GM12878 (cell line): ENCODE results near the gene EFNA3. TPM values are rescaled to one million over a fixed set of nuclear protein-coding genes. Genes with fewer than 3 reads are reported as not detected.

Experiments
- ATAC-seq: fragments of 200-7000 bp; cut with Tn5 transposase; 3 replicates; pipeline ENCODE4 v1.9.1; 2020; ENCODE audit warnings: mild to moderate bottlenecking, moderate library complexity
- BruUV-seq: library from RNA; stranded (reverse); fragments of 400-500 nt; replicated peaks from 2 replicates; lab custom pipeline; 2021; lab: Mats Ljungman, UMichigan
- CTCF ChIA-PET: fragments of 300-600 bp; sonication (Branson Sonifier 250); formaldehyde crosslinking; extraction: SDS; loops from one replicate; lab custom pipeline; 2021; ENCODE audit warnings: inconsistent platforms; lab: Yijun Ruan, JAX
- POLR2A ChIA-PET: fragments of 350-600 bp; formaldehyde crosslinking; extraction: SDS; loops from one replicate; lab custom pipeline; 2021; ENCODE audit warnings: inconsistent platforms; lab: Charles Lee
- RAD21 ChIA-PET: fragments of 300-600 bp; sonication (Branson Sonifier 250); formaldehyde crosslinking; loops from one replicate; lab custom pipeline; 2023; ENCODE audit warnings: antibody characterized with exemption; ENCODE audit not compliant: unreplicated experiment; lab: Charles Lee
- SMC1A ChIA-PET: fragments of 300-600 bp; sonication (Branson Sonifier 250); formaldehyde crosslinking; loops from one replicate; lab custom pipeline; 2023; ENCODE audit not compliant: unreplicated experiment, uncharacterized antibody; lab: Charles Lee
- DNase-seq: peaks from one replicate; pipeline ENCODE4 v3.0.0-alpha.2; 2011; ENCODE audit warnings: low read depth, low spot score
- FAIRE-seq: peaks from 3 replicates; lab custom pipeline; 2011; peaks lifted over from hg19 to GRCh38; lab: Jason Lieb, UNC
- H2AFZ ChIP-seq: 2 replicates; pipeline ENCODE4 v1.6.0; 2011; ENCODE audit warnings: low read depth, low read length, control low read depth; ENCODE audit not compliant: control insufficient read depth
- H3K27ac ChIP-seq: 2 replicates; pipeline ENCODE4 v1.5.1; 2011; ENCODE audit warnings: control low read depth; ENCODE audit not compliant: control insufficient read depth, insufficient read depth
- H3K27me3 ChIP-seq, 2 experiments: replicated peaks in 1 of 2; 2 replicates each; pipeline versions ENCODE4 v1.6.0 to v1.6.1; 2011; ENCODE audit warnings: low read length in 1 of 2; ENCODE audit not compliant: control insufficient read depth in 2 of 2, insufficient read depth in 2 of 2
- H3K36me3 ChIP-seq, 2 experiments: 2 replicates each; pipeline ENCODE4 v1.5.1; 2011; ENCODE audit warnings: low read length in 1 of 2; ENCODE audit not compliant: control insufficient read depth in 2 of 2, insufficient read depth in 2 of 2
- H3K4me1 ChIP-seq: 2 replicates; pipeline ENCODE4 v1.6.1; 2011; ENCODE audit warnings: mild to moderate bottlenecking, low read length, moderate library complexity, mixed read lengths; ENCODE audit not compliant: control insufficient read depth, insufficient read depth
- H3K4me2 ChIP-seq: 2 replicates; pipeline ENCODE4 v1.6.0; 2011; ENCODE audit warnings: control low read depth; ENCODE audit not compliant: control insufficient read depth, insufficient read depth
- H3K4me3 ChIP-seq: fragments of 200-600 bp; sonication (generic); 2 replicates; pipeline ENCODE4 v1.5.1; 2016
- H3K79me2 ChIP-seq: 2 replicates; pipeline ENCODE4 v1.6.0; 2011; ENCODE audit warnings: low read length; ENCODE audit not compliant: control insufficient read depth, insufficient read depth
- H3K9ac ChIP-seq: 2 replicates; pipeline ENCODE4 v1.8.0; 2011; ENCODE audit warnings: low read length, control low read depth, mixed read lengths; ENCODE audit not compliant: control insufficient read depth, insufficient read depth
- H3K9me3 ChIP-seq: replicated peaks from 3 replicates; pipeline ENCODE4 v1.5.1; 2011; ENCODE audit warnings: mild to moderate bottlenecking, low read length; ENCODE audit not compliant: control insufficient read depth, insufficient read depth
- H4K20me1 ChIP-seq: 2 replicates; pipeline ENCODE4 v1.6.0; 2011; ENCODE audit not compliant: control insufficient read depth, insufficient read depth
- ATF7 ChIP-seq: fragments of 450-650 bp; IDR thresholded peaks from 2 replicates; pipeline ENCODE4 v1.6.1; 2016; ENCODE audit warnings: low read depth, mild to moderate bottlenecking
- HCFC1 ChIP-seq: fragments of 150-350 bp; IDR thresholded peaks from 2 replicates; pipeline ENCODE4 v1.6.1; 2014; ENCODE audit warnings: low read length
- JUND ChIP-seq: IDR thresholded peaks from 2 replicates; pipeline ENCODE4 v1.6.1; 2012; ENCODE audit warnings: low read depth, mild to moderate bottlenecking, low read length, improper control_type of control experiment, moderate library complexity
- MYC ChIP-seq: IDR thresholded peaks from 2 replicates; pipeline ENCODE4 v1.6.1; 2011; ENCODE audit warnings: mild to moderate bottlenecking, low read length, moderate library complexity, inconsistent platforms; ENCODE audit not compliant: insufficient read depth, insufficient replicate concordance, insufficient read length, severe bottlenecking
- TAF1 ChIP-seq: IDR thresholded peaks from 2 replicates; pipeline ENCODE4 v1.6.1; 2011; ENCODE audit warnings: mild to moderate bottlenecking, low read depth, low read length, borderline replicate concordance
- ZBED1 ChIP-seq: IDR thresholded peaks from 2 replicates; pipeline ENCODE4 v1.6.1; 2016; ENCODE audit warnings: borderline replicate concordance
- WGBS: methylation state at CpG from one replicate; pipeline ENCODE4 v1.1.6; 2016; ENCODE audit warnings: low lambda C conversion rate; ENCODE audit not compliant: insufficient replicate concordance, insufficient coverage; ENCODE audit errors: missing lambda C conversion rate; 5-methylcytosine and 5-hydroxymethylcytosine counted together
- in situ Hi-C: fragments of 300-500 bp; cut with MboI; formaldehyde crosslinking; loops from 9 replicates; pipeline ENCODE4 v1.14.3; 2018; ENCODE audit warnings: mixed read lengths
- intact Hi-C: fragments of 100-400 bp; cut with micrococcal nuclease; formaldehyde crosslinking; loops from one replicate; pipeline ENCODE4 v1.14.2; 2022; ENCODE audit not compliant: unreplicated experiment
- polyA plus RNA-seq, 11 experiments: library from polyadenylated mRNA; depleted of rRNA in 4 of 11; unstranded in 6 of 11; stranded (reverse) in 5 of 11; fragments of >200 nt; fragmentation: Nextera tagmentation in 4 of 11; fragmentation: Illumina TruSeq in 1 of 11; extraction: Ambion mirVana in 4 of 11; extraction: Trizol in 1 of 11; gene quantifications; 1 replicate in 1 of 11; 2 replicates in 10 of 11; pipeline versions ENCODE4 v1.2.1 to v1.2.3, GENCODE V29; 2011 to 2016; ENCODE audit warnings: inconsistent platforms in 2 of 11, missing spikeins in 2 of 11, low read depth in 1 of 11
- total RNA-seq, 4 experiments: library from RNA; depleted of rRNA in 3 of 4; stranded (reverse); fragments of >200 nt in 3 of 4; fragmentation: Illumina TruSeq in 1 of 4; extraction: Trizol in 1 of 4; gene quantifications; 2 replicates each; pipeline versions ENCODE4 v1.2.1 to v1.2.3, GENCODE V29; 2013 to 2021
- TF ChIP-seq, protein P1 (sequence below): IDR thresholded peaks from 2 replicates; pipeline ENCODE4 v1.6.1; 2011; ENCODE audit warnings: mild to moderate bottlenecking, low read depth, low read length, moderate library complexity; ENCODE audit not compliant: insufficient replicate concordance
- TF ChIP-seq, protein P2 (sequence below): fragments of 150-350 bp; IDR thresholded peaks from 2 replicates; pipeline ENCODE4 v1.6.1; 2014; ENCODE audit warnings: mild to moderate bottlenecking, low read depth, low read length
- TF ChIP-seq, protein P3 (sequence below): fragments of 450-650 bp; conservative IDR thresholded peaks from 2 replicates; pipeline ENCODE4 v1.6.1; 2017; ENCODE audit warnings: mild to moderate bottlenecking, moderate library complexity

Gene EFNA3
- total and polyA plus RNA-seq, 10 of the 15 experiments (the other 5 are each of a cell fraction or from before 2014, with no cell fraction given): 0.08 to 5.4 (median 1.1) TPM

DNA sequence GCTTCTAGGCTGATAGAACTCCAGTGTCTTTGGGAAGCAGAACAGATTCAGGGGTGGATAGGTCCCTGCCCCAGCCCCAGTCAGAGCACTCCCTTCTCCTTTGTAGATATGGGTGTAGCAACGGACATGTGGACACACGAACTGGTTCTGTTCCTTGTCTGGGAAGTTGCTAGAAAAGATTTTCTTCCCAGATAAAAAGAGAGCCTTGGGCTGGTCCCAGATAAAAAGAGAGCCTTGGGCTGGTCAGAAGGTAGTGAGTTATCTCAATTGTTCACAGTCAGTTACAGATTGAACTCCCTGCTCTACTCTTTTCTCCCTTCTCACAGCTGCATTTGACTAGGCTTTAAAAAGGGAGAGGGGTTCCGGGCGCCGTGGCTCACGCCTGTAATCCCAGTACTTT lies 41.6 kb downstream of the EFNA3 start:
- DNase-seq (no peak), ATAC-seq (no peak), FAIRE-seq (no peak)
- no peak overlapping the region for H3K4me3 ChIP-seq
- H3K27ac ChIP-seq: no peak overlapping the region
- no peak overlapping the region for H3K4me2 ChIP-seq
- intact Hi-C loops: no loop called here
- no peaks in the 10 kb centered on the region for H3K79me2 ChIP-seq
- ChIA-PET RAD21 (no interaction called here), CTCF (interaction anchor here (1.0 to 2.1 kb wide), 3 partner anchors 8 to 53 kb away, joined by 3 to 5 read pairs (median 4); partner anchors contain the start of gene KRTCAP2), POLR2A (interaction anchor here (1.0 kb wide), 1 partner anchor 12 kb away, joined by 3 read pairs; no protein-coding TSS in a partner anchor), SMC1A (no interaction called here)
- H2AFZ ChIP-seq: no peak overlapping the region
- in situ Hi-C loops: no loop called here
- no peaks in the 10 kb centered on the region for H4K20me1 ChIP-seq
- BruUV-seq: no TSS peak
- no peaks in the 10 kb centered on the region for H3K9me3 ChIP-seq
- 0% methylated on average over 6 of the region's 6 CpGs for WGBS
- no peak overlapping the region for H3K9ac ChIP-seq
- H3K27me3 ChIP-seq: peaks cover 0 to 4% of the 10 kb centered on the region in 2 experiments; a peak in 1 of 4 replicates
- no peaks in the 10 kb centered on the region for H3K36me3 ChIP-seq
- H3K4me1 ChIP-seq: peaks cover 5% of the 10 kb centered on the region; the same call in 1 of the 2 replicates
- TF ChIP-seq ZBED1 (no peak), HCFC1 (no peak), MYC (no peak)
- TF ChIP-seq, protein P1, sequence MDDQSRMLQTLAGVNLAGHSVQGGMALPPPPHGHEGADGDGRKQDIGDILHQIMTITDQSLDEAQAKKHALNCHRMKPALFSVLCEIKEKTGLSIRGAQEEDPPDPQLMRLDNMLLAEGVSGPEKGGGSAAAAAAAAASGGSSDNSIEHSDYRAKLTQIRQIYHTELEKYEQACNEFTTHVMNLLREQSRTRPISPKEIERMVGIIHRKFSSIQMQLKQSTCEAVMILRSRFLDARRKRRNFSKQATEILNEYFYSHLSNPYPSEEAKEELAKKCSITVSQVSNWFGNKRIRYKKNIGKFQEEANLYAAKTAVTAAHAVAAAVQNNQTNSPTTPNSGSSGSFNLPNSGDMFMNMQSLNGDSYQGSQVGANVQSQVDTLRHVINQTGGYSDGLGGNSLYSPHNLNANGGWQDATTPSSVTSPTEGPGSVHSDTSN: no peak
- TF ChIP-seq, all 136 proteins: peak for 0

- Histone ChIP-seq H4K20me1 (no peaks in the 10 kb centered on the region), H3K9ac (no peak overlapping the region), H3K79me2 (no peaks in the 10 kb centered on the region), H3K9me3 (no peaks in the 10 kb centered on the region), H2AFZ (no peak overlapping the region), H3K36me3 (no peaks in the 10 kb centered on the region), H3K4me2 (no peak overlapping the region), H3K27me3 (peaks cover under 1 to 2% of the 10 kb centered on the region in 2 experiments; a peak in 2 of 4 replicates), H3K27ac (no peak overlapping the region), H3K4me3 (no peak overlapping the region), H3K4me1 (peaks cover 5% of the 10 kb centered on the region; the same call in 1 of the 2 replicates)
- ChIA-PET POLR2A (no interaction called here), CTCF (interaction anchor here (1.0 to 2.1 kb wide), 4 partner anchors 9 to 52 kb away, joined by 4 to 5 read pairs (median 4); partner anchors contain the start of gene KRTCAP2), RAD21 (no interaction called here), SMC1A (interaction anchor here (0.6 to 0.9 kb wide), 3 partner anchors 28 to 419 kb away, joined by 3 to 4 read pairs (median 3); no protein-coding TSS in a partner anchor)
- no peak for DNase-seq
- FAIRE-seq: no peak
- no TSS peak for BruUV-seq
- no peak for ATAC-seq
- 77% methylated on average over 2 of the region's 2 CpGs for WGBS
- intact Hi-C loops: no loop called here
- in situ Hi-C loops: no loop called here
- TF ChIP-seq, protein P2, sequence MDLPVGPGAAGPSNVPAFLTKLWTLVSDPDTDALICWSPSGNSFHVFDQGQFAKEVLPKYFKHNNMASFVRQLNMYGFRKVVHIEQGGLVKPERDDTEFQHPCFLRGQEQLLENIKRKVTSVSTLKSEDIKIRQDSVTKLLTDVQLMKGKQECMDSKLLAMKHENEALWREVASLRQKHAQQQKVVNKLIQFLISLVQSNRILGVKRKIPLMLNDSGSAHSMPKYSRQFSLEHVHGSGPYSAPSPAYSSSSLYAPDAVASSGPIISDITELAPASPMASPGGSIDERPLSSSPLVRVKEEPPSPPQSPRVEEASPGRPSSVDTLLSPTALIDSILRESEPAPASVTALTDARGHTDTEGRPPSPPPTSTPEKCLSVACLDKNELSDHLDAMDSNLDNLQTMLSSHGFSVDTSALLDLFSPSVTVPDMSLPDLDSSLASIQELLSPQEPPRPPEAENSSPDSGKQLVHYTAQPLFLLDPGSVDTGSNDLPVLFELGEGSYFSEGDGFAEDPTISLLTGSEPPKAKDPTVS: no peak
- TF ChIP-seq JUND: no peak
- TF ChIP-seq MYC: no peak
- no peak for TF ChIP-seq ATF7
- TF ChIP-seq, protein P3, sequence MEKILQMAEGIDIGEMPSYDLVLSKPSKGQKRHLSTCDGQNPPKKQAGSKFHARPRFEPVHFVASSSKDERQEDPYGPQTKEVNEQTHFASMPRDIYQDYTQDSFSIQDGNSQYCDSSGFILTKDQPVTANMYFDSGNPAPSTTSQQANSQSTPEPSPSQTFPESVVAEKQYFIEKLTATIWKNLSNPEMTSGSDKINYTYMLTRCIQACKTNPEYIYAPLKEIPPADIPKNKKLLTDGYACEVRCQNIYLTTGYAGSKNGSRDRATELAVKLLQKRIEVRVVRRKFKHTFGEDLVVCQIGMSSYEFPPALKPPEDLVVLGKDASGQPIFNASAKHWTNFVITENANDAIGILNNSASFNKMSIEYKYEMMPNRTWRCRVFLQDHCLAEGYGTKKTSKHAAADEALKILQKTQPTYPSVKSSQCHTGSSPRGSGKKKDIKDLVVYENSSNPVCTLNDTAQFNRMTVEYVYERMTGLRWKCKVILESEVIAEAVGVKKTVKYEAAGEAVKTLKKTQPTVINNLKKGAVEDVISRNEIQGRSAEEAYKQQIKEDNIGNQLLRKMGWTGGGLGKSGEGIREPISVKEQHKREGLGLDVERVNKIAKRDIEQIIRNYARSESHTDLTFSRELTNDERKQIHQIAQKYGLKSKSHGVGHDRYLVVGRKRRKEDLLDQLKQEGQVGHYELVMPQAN: no peak
- no peak for TF ChIP-seq TAF1
Observed at GRCh38 chr1:155121249-155121648, 42.6 kb downstream of the EFNA3 start.
